RWPE1 (cell line): Measurements from ENCODE around the gene LARP4.

Experiments used
- CTCF ChIA-PET: fragments of 350-600 bp; sonication (Branson Sonifier 250); formaldehyde crosslinking; extraction: SDS; loops from one replicate; lab custom pipeline; 2021; lab: Yijun Ruan, JAX
- POLR2A ChIA-PET: fragments of 400-600 bp; formaldehyde crosslinking; extraction: SDS; loops from one replicate; lab custom pipeline; 2020; ENCODE audit warnings: antibody characterized with exemption; ENCODE audit not compliant: low non-redundant PET; lab: Yijun Ruan, JAX
- DNase-seq: peaks from one replicate; pipeline ENCODE4 v3.0.0; 2012; ENCODE audit warnings: low spot score
- H3K27ac ChIP-seq: fragments of 450-650 bp; 2 replicates; pipeline ENCODE4 v1.5.1; 2017
- CTCF ChIP-seq: fragments of 450-650 bp; conservative IDR thresholded peaks from 2 replicates; pipeline ENCODE4 v1.5.1; 2017; ENCODE audit warnings: low read depth, mild to moderate bottlenecking

The LARP4 gene

GRCh38 chr12:50508414-50508813, 107.7 kb downstream of the LARP4 start:
- POLR2A ChIA-PET = no interaction called here
- no peak overlapping the region for H3K27ac ChIP-seq
- no peak for DNase-seq
- TF ChIP-seq CTCF = no peak
- CTCF ChIA-PET = interaction anchor here (0.6 to 0.7 kb wide), 2 partner anchors 88 to 396 kb away, joined by 3 read pairs; partner anchors contain the start of gene COX14

GRCh38 chr12:50508970-50509663, 108.4 kb downstream of the LARP4 start:
- no peak for DNase-seq
- POLR2A ChIA-PET = interaction anchor here (0.5 kb wide), 1 partner anchor 26 kb away, joined by 4 read pairs; no protein-coding TSS in a partner anchor
- no peak for TF ChIP-seq CTCF
- H3K27ac ChIP-seq = no peak overlapping the region
- CTCF ChIA-PET = interaction anchor here (0.7 kb wide), 1 partner anchor 29 kb away, joined by 4 read pairs; no protein-coding TSS in a partner anchor

GRCh38 chr12:50514526-50515276, 114.0 kb downstream of the LARP4 start:
- CTCF ChIA-PET = interaction anchor here (0.7 to 1.2 kb wide), 2 partner anchors 25 to 174 kb away, joined by 3 to 4 read pairs; no protein-coding TSS in a partner anchor
- POLR2A ChIA-PET = no interaction called here
- TF ChIP-seq CTCF = no peak
- DNase-seq = no peak
- H3K27ac ChIP-seq = no peak overlapping the region

GRCh38 chr12:50515587-50515986, 114.9 kb downstream of the LARP4 start:
- TF ChIP-seq CTCF = no peak
- DNase-seq = no peak
- ChIA-PET POLR2A (no interaction called here), CTCF (interaction anchor here (0.6 to 0.7 kb wide), 2 partner anchors 24 to 144 kb away, joined by 3 to 4 read pairs; no protein-coding TSS in a partner anchor)
- no peak overlapping the region for H3K27ac ChIP-seq

GRCh38 chr12:50517421-50518048, 116.8 kb downstream of the LARP4 start:
- ChIA-PET CTCF (no interaction called here), POLR2A (no interaction called here)
- no peak overlapping the region for H3K27ac ChIP-seq
- TF ChIP-seq CTCF = no peak
- DNase-seq = peak; percentile 20

- no peak for DNase-seq
- no peak for TF ChIP-seq CTCF
- CTCF ChIA-PET = no interaction called here
- no peak overlapping the region for H3K27ac ChIP-seq
- POLR2A ChIA-PET = no interaction called here
These were observed 117.4 kb downstream of the LARP4 start for GRCh38 chr12:50518090-50518489.
